ENCODE data around the gene VEZF1.

VEZF1 gene

DNA sequence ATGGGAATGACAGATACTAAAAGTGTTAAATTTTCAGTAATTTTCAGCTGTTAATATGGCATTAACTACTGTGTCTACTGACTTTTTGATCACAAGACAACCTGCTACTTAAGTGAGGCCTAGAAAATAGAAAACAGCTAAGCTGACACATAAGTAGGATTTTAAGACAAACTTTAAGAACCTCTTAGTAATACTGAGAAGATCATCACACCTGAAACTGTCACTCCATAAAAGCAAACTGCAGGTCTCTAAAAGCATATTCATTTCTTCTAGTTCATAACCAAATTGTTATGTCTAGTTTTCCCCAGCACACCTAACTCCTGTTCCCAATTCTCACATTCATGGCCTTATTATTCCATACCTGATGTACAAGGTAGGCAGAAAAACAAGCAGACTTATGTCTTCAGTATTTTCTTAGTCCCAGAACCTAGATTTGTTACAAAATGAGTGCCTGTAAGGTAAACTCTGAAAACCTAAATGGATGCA, 11.0 kb upstream of the VEZF1 start:
- DNase-seq, result no peak

DNA sequence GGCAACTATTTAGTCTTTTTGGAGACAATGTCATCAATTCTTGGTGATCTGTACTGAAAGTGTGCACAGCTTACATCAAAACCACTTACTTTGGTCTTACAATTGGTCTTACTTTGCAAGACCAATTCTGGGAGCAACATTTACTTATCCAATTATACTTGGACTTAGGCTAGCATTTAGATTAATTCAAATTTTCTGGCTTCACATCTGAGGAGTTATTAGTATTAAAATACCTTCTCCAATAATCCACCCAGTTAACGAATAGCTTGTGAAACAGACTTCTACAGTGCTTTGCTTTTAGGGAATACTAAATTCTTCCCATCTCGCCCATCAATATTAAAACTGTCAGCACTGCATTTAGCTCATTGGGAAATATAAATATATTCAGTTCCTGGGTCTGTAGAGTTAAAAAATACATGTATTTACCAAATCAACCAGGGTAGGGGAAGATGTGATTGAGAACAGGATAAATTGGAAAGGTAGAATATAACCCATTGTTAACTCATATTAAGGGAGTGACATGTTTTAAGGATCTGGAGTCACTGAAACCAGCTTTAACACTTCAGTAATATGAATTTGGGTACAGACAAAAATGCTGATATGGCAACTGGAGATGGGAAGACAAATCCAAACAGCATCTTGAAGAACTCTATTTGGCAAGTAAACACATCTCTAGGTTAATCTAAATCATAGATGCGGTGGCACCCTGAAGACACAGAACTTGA, 9.2 kb upstream of the VEZF1 start:
- DNase-seq, result no peak

DNA sequence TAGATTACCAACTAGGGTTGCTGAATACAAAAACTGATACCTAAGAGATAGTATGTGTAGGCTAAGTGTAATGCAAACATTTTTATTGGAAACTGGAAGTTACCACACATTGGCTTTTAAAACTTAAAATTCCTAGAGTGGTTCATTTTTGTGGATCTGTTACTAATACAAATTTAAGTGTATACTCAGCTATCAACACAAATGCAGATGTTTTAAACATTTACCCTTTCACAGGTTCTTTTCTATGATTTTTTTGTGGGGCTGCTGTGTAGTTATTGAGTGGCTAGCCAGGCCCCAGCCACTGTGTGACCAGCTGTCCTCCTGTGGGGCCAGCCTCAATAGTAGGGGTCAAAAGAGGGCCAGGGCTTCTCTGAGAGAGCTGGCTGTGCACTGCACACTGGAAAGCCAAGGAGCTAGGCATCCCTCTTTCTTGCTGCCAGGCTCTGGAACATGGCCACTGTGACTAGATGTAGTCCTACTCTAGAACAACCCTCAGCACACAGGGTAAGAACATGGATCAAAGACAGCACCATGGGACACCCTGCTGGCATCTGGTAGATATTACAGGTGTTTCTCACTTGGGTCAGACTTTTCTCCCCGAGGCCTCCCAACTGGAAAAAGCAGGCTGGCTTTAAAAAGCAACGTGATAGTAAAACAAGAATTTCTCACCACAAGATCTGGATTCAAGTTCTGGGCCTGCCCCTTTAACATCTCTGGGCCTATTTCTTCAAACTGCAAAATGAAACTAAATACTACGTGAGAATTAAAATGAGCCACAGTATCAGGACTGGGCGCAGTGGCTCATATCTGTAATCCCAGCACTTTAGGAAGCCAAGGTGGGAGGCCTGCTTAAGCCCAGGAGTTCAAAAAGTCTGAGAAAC, 7.3 kb upstream of the VEZF1 start:
- DNase-seq, result peak in 5 of 6 experiments; percentile 14 to 59 (median 37)

DNA sequence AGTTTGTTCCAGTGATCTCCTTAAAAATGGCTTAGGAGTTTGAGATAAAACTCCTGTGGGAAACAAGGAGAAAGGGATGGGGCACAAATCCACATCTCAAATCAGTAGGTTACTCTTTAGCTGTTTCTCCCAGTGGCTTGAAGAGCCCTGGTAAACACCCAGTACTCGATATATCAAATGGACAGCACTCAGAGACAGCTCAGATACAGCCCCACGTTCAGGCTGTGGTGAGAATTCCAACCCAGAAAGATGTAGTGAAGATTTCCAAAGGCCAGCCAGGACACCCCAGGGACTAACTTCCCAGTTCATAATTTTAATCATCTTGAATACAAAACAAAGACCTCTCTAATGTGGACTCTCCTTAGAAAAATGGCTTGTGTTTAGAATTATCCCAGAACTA, 6.4 kb upstream of the VEZF1 start:
- no peak for DNase-seq

GRCh38 chr17:57993471-57994365, 5.7 kb upstream of the VEZF1 start:
- no peak for DNase-seq

DNA sequence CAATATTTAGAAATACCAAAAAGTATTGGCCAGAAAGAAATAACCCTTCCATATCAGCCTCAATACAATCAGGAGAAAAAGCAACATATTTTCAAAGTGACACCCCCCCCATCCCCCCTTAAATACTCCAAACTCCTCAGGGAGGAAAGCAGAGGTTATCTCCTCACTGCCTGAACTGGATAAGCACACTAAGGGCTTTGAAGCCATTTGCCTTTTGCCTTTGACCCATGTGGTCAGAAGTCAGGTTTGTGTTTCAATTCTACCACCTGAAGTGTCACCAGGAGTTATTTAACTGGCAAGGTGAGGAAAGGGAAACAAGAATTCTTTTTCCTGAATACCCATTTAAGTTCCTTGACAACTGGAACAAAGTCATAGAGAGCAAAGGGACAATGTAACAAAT, 3.5 kb upstream of the VEZF1 start:
- DNase-seq, result no peak

- DNase-seq, result no peak
Observed at GRCh38 chr17:57990037-57990436, 2.0 kb upstream of the VEZF1 start.

- DNase-seq, result peak; percentile 56 to 82 (median 73)
Observed at GRCh38 chr17:57988301-57989250, 522 bp upstream of the VEZF1 start.

GRCh38 chr17:57986841-57987580, 1.0 kb downstream of the VEZF1 start:
- DNase-seq, result peak in 3 of 6 experiments; percentile 42 to 47 (median 42)

- no peak for DNase-seq
Observed at GRCh38 chr17:57985675-57985974, 2.4 kb downstream of the VEZF1 start.

- no peak for DNase-seq
Observed at GRCh38 chr17:57984936-57985674, 2.9 kb downstream of the VEZF1 start.

DNA sequence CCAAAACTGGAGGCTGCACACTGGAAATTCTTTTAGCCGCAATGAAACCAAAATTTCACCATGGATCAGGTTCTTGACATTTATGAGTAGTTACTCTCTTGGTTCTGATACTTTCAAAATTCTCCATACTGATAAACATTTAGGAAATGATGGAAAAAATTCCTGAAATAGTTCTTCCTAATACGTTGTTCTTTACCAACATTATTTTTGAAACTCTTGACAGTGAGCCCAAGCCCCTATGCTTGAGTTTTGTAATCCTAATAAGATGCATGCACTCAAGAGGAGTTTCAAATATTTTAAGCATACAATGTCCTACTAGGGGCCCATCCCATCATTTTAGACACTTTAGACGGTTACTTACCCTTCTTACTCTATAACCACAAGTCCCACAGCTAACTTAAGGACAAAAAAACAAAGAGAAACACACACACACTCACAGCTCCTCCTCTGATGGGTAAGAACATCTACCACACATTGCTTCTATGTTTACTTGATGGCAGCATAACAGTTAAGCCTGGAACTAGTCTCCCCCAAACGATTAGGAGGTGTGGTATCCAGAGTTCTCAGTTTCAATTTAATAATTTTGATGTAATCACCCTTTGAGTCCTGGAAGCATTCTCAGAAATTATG, 3.7 kb downstream of the VEZF1 start:
- DNase-seq, result no peak

DNA sequence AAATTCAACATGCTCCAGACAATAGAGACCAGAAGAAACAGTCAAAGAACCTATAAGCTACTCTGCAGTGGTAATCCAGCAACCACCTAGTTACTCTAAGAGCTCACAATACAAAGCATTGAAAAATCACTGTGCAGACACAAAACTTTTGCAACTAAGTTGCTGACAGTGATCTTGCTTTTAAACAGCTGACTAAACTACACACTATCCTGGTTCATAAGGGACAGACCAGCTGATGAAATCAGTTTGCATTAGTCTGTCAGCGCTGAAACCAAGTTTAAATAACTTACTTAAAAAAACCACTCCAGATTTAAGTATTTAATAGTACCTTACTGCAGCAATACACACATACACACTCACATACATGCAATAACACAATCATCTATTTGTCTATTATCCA, 4.6 kb downstream of the VEZF1 start:
- no peak for DNase-seq

DNA sequence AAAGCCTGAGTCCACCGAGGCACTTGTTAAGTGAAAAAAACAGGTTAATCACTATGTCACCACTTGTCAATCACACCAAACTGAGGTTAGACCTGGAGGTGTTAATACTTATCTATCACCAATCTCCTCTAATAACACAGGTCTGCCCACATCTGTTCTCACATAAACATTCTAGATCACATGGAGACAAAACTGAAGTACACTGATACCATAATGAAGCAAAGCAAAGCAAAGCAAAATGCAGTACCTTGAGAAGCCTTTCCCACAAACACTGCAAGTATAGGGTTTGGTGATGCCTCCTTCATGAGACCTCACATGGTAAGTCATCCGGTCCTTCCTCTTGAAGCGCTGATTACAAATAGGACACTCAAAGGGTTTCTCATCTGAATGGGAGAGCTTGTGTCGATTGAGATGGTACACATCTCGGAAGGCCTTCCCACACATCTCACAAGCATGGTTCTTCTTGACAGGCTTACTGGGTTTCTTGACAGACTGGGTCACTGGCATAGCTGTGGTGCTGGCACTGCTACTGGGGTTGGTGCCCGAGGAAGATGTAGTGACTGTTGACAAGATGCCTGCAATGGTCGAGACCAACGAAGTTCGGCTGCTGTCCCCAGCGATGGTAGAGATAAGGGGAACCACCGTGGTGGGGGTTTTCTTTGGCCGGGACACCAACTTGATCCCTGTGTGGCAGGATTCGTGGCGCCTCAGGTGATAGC, 5.4 kb downstream of the VEZF1 start:
- no peak for DNase-seq

- DNase-seq, result no peak
Observed at GRCh38 chr17:57980522-57980921, 7.5 kb downstream of the VEZF1 start.

- no peak for DNase-seq
Observed at GRCh38 chr17:57979076-57979475, 9.0 kb downstream of the VEZF1 start.

DNA sequence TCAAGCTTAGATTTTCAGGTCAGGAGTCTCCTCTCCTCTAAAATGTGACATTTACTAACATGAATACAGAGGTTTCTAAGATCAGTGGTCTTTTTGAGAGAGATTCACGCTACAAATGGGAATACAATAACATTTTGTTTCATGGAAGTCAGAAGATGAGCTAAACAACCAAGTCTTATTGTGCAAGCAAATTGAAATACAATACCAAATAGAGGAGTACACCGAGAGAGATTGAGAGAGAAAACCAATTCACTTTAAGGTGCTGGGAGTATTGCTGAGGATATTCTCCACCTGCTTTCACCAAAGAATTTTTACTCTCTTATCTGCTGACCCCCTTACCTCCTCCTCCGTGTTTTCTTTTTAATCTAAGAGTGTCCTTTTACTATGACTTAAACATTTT, 11.5 kb downstream of the VEZF1 start:
- no peak for DNase-seq

- no peak for DNase-seq
Observed at GRCh38 chr17:57975044-57975443, 13.0 kb downstream of the VEZF1 start.
